Brain microvascular endothelial cell (primary cell): ENCODE results near the gene MTHFD2L.
A peak's percentile ranks its signal among the peaks of the same experiment; 100 is the strongest.

Source experiments
- DNase-seq: peaks from one replicate; pipeline ENCODE4 v3.0.0-alpha.2; 2020
- H3K27ac ChIP-seq: fragments of 250-450 bp; sonication (Bioruptor Pico); 2 replicates; pipeline ENCODE4 v1.5.1; 2020; ENCODE audit warnings: mild to moderate bottlenecking, moderate library complexity
- H3K27me3 ChIP-seq: fragments of 250-450 bp; sonication (Bioruptor Pico); replicated peaks from 2 replicates; pipeline ENCODE4 v1.5.1; 2020; ENCODE audit warnings: mild to moderate bottlenecking
- H3K36me3 ChIP-seq: fragments of 250-450 bp; sonication (Bioruptor Pico); replicated peaks from 2 replicates; pipeline ENCODE4 v1.5.1; 2020; ENCODE audit warnings: mild to moderate bottlenecking
- H3K4me3 ChIP-seq: 2 replicates; pipeline ENCODE4 v1.5.1; 2011; ENCODE audit warnings: low read depth, mild to moderate bottlenecking, control low read depth, low read length, moderate library complexity
- CTCF ChIP-seq: IDR thresholded peaks from 2 replicates; pipeline ENCODE4 v1.5.1; 2011; ENCODE audit warnings: low read depth, mild to moderate bottlenecking, moderate library complexity, low read length, control low read depth, inconsistent platforms; ENCODE audit errors: missing control alignments
- in situ Hi-C: cut with HindIII; loops from 2 replicates; pipeline ENCODE4 v1.10.0; 2017; ENCODE audit warnings: low sequenced_read_pairs, low pct_ligation_motif_present

The MTHFD2L gene

GRCh38 chr4:74237425-74237966, 79.6 kb downstream of the MTHFD2L start:
- no peak for DNase-seq
- Histone ChIP-seq H3K27ac (no peak overlapping the region), H3K4me3 (no peak overlapping the region), H3K36me3 (no peaks in the 10 kb centered on the region), H3K27me3 (no peaks in the 10 kb centered on the region)
- in situ Hi-C loops: no loop called here
- TF ChIP-seq CTCF: no peak

DNA sequence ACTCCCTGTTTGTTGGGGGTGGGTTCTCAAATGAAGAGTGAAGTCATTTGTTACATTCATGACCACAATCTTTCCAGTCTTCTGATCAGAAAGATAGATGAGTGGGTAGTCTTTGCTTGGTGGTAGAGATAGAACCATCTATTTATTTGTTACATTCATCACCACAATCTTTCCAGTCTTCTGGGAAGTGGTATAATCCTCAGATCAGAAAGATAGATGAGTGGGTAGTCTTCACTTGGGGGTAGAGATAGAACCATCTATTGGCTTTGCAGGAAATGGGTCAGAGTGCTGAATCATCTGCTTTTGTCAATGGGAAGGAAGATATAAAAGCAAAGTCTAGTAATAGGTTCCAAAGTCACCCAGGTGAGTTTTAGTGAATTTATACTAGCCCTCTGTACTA, 86.1 kb downstream of the MTHFD2L start:
- DNase-seq: no peak
- Histone ChIP-seq H3K36me3 (no peaks in the 10 kb centered on the region), H3K27ac (no peak overlapping the region), H3K27me3 (no peaks in the 10 kb centered on the region), H3K4me3 (no peak overlapping the region)
- in situ Hi-C loops: no loop called here
- no peak for TF ChIP-seq CTCF

DNA sequence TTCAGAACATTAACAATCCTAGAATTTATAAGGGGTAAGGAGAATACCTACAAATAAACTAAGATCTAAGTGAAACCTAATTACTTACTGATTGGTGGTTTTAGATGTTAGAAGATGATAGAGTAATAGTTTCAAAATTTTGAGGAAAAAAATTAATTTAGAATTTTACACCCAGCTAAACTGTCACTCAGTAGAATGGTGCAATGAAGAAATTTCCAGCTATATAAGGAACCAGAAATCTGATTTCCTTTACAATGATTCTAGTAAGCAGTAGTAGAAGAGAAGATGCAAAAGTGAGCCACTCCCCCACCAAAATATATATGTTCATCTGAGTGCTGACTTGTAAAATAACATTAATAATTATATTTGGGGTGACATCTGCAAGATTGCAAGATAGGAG, 95.0 kb downstream of the MTHFD2L start:
- no peaks in the 10 kb centered on the region for H3K27me3 ChIP-seq
- no peaks in the 10 kb centered on the region for H3K36me3 ChIP-seq
- H3K27ac ChIP-seq: no peak overlapping the region
- DNase-seq: no peak
- TF ChIP-seq CTCF: no peak
- H3K4me3 ChIP-seq: no peak overlapping the region
- in situ Hi-C loops: no loop called here

DNA sequence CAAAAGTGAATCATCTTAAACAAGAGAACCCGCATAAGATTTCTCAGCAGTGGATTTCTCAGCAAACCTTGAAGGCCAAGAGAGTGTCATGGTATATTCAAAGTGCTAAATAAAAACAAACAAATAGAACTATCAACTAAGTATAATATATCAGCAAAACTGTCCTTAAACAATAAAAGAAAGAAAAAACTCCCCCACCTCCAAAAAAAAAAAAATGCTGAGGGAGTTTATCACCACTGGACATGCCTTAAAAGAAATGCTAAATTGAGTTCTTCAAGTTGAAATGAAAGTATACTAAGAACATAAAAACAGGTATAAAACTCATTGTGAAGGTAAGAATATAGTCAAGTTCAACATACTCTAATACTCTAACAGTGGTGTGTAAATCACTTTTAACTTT, 96.5 kb downstream of the MTHFD2L start:
- no peak for DNase-seq
- H3K36me3 ChIP-seq: no peaks in the 10 kb centered on the region
- no peaks in the 10 kb centered on the region for H3K27me3 ChIP-seq
- TF ChIP-seq CTCF: no peak
- no peak overlapping the region for H3K4me3 ChIP-seq
- in situ Hi-C loops: no loop called here
- H3K27ac ChIP-seq: no peak overlapping the region

GRCh38 chr4:74255096-74255495, 97.2 kb downstream of the MTHFD2L start:
- Histone ChIP-seq H3K27ac (no peak overlapping the region), H3K36me3 (no peaks in the 10 kb centered on the region), H3K27me3 (no peaks in the 10 kb centered on the region), H3K4me3 (no peak overlapping the region)
- TF ChIP-seq CTCF: no peak
- in situ Hi-C loops: no loop called here
- DNase-seq: no peak

- Histone ChIP-seq H3K4me3 (no peak overlapping the region), H3K36me3 (no peaks in the 10 kb centered on the region), H3K27me3 (no peaks in the 10 kb centered on the region), H3K27ac (no peak overlapping the region)
- no peak for TF ChIP-seq CTCF
- in situ Hi-C loops: no loop called here
- DNase-seq: peak; percentile 58
Observed at GRCh38 chr4:74258963-74259362, 101.0 kb downstream of the MTHFD2L start.
